H1 (cell line): ENCODE data around the gene TMEM164. TPM values are rescaled to one million over a fixed set of nuclear protein-coding genes. Genes with fewer than 3 reads are reported as not detected.

Source experiments
- ATF2 ChIP-seq: IDR thresholded peaks from 2 replicates; pipeline ENCODE4 v1.6.1; 2012; ENCODE audit warnings: low read length, inconsistent platforms
- KDM1A ChIP-seq: fragments of 200-600, 300-600 bp; sonication (generic); IDR thresholded peaks from 2 replicates; pipeline ENCODE4 v1.7.1; 2016; ENCODE audit warnings: mild to moderate bottlenecking, low read length, borderline replicate concordance
- RFX5 ChIP-seq: IDR thresholded peaks from 2 replicates; pipeline ENCODE4 v1.6.1; 2011; ENCODE audit warnings: low read depth, low read length, improper control_type of control experiment, borderline replicate concordance
- polyA plus RNA-seq, 7 experiments: library from polyadenylated mRNA; depleted of rRNA in 3 of 7; stranded (reverse) in 5 of 7; unstranded in 2 of 7; fragments of >200 nt in 5 of 7; fragments of 200-250 nt in 2 of 7; gene quantifications; 1 replicate in 5 of 7; 2 replicates in 1 of 7; 4 replicates in 1 of 7; pipeline versions ENCODE4 v1.2.1 to v1.2.3, GENCODE V29; 2011 to 2013; ENCODE audit warnings: missing spikeins in 2 of 7, mixed read lengths in 2 of 7
- total RNA-seq: library from RNA; stranded (reverse); fragmentation: NEBNext Ultra II Directional; extraction: Animal tissue kit (Norgen Biotek cat#: 25700); gene quantifications from 2 replicates; pipeline ENCODE4 v1.2.1, GENCODE V29; 2021

Gene TMEM164
- total and polyA plus RNA-seq, 2 of the 8 experiments (the other 6 are each of a cell fraction or from before 2014, with no cell fraction given), result 7.3 to 14.8 TPM

- TF ChIP-seq KDM1A, result no peak
- no peak for TF ChIP-seq ATF2
- TF ChIP-seq RFX5, result no peak
Observed at GRCh38 chrX:110175696-110176095, 172.8 kb downstream of the TMEM164 start (continued).
